Measurements from ENCODE around the gene TEAD2.
"Not testable (repeated sequence)": the region's sequence is repeated elsewhere in the genome, so short reads cannot be mapped to it uniquely, and the experiment has no call there.

The TEAD2 gene

DNA sequence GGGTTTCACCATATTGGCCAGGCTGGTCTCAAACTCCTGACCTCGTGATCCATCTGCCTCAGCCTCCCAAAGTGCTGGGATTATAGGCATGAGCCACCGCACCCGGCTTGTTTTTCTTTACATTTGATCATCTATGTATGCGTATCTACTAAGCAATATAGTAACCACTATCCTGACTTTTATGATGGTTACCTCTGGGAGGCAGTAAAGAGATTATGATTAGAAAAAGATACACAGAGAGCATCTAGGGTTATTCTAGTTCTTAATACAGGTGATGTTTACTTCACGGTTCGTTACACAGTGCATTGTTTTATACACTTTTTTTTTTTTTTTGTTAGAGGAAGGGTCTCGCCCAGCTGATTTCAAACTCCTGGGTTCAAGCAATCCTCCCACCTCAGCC lies 55.5 kb downstream of the TEAD2 start:
- DNase-seq; in situ Hi-C loops (cut with MboI; ENCODE audit: low pct_unique_long_range_greater_than_20kb, low sequenced_read_pairs): not testable (repeated sequence)

DNA sequence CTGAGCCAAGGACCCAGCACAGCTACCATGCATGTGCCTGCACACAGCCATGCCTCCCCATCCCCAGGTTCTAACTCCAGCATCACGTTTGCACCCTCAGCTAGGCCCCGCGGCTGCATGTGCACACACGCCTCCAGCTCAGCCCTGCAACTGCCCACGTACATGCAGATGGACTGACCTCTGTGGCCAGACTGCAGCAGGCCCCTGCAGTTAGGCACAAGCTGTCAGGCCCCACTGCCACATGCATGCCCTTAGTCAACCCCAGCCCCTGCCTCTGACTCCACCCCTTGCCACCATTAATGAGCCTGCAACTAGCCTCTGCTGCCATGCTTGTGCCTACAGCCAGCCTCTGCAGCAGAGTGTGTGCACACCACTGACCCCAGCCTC lies 60.4 kb downstream of the TEAD2 start:
- DNase-seq = no peak
- in situ Hi-C loops (cut with MboI; ENCODE audit: low pct_unique_long_range_greater_than_20kb, low sequenced_read_pairs) = no loop called here

DNA sequence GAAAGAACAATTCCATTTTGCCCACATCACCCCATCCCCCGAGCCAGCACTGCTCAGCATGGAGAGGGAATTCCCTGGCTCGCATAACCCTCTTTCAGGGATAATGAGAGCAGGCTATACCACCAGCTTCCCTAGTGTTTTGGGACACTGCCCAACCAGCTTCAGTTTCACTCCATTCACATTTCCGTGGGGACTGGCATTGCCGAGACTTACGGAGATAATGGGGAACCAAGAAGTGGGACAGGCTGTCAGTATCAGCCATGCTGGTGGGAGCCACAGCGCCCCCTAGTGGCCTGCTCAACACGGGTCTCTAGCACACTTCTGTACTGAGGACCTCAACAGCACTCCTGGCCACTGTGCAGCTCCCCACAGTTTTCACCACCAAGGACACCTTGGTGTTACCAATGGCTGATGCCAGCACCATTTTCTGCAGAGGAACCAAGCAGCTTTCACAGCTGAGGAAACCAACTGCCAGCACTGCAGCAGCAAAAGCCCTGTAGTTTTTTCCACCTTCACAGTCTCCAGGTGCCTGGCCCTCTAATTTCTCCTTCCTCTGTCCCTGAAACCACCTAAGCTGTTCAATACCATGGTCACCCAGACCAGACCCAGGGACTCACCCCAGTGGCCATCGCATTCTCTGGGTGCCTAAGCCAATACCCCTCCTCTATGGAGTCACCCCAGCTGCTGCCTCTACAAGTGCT lies 60.9 kb downstream of the TEAD2 start:
- in situ Hi-C loops (cut with MboI; ENCODE audit: low pct_unique_long_range_greater_than_20kb, low sequenced_read_pairs) = no loop called here
- DNase-seq = peak; percentile 73

DNA sequence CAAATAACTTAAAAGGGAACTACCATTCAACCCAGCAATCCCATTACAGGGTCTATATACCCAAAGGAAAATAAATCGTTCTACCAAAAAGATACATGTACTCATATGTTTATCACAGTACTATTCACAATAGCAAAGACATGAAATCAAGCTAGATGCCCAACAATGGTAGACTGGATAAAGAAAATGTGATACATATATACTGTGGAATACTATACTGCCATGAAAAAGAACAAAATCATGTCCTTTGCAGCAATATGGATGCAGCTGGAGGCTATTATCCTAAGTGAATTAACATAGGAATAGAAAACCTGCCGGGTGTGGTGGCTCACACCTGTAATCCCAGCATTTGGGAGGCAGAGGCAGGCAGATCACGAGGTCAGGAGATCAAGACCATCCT lies 63.6 kb downstream of the TEAD2 start:
- DNase-seq; in situ Hi-C loops (cut with MboI; ENCODE audit: low pct_unique_long_range_greater_than_20kb, low sequenced_read_pairs): not testable (repeated sequence)

DNA sequence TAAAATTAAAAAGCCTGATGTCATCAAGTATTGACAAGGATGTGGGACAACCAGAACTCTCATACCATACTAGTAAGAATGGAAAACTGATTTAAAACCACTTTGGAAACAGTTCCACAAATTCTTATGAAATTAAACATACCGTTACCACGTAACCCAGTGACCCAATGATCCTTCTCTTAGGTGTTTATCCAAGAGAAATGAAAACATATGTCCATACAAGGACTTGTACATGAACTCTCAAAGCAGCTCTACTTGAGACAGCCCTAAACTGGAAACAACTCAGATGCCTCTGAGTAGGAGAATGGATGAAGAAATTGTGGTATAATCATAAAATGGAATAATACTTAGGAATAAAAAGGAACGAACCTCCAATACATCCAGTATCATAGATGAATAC lies 64.8 kb downstream of the TEAD2 start:
- in situ Hi-C loops (cut with MboI; ENCODE audit: low pct_unique_long_range_greater_than_20kb, low sequenced_read_pairs) = no loop called here

DNA sequence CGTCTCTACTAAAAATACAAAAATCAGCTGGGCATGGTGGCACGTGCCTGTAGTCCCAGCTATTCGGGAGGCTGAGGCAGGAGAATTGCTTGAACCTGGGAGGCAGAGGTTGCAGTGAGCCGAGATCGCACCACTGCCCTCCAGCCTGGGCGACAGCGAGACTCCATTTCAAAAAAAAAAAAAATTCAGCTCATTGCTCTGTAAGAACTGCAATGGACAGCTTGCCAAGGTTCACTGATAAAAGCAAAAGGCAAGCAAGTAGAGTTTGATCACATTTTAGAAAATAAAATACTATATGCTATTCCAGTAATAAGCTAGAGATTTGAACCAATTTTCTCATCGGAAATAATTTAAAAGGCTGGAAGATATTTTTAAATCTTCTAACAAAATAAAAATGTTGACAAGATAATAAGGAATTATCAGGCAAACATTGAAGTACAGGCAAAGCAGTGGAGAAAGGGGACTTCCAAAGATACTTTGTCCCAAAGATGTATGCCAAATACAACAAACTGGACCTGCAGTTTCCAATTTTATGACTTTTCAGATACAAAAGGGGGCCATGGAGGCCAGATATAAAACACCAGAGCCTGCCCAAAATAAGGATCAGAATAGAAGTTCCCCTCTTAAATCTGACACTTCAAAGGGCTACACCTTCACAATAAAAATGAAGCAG lies 66.9 kb downstream of the TEAD2 start:
- DNase-seq = no peak
- in situ Hi-C loops (cut with MboI; ENCODE audit: low pct_unique_long_range_greater_than_20kb, low sequenced_read_pairs) = no loop called here

More for the DNA sequence above, 64.8 kb downstream of the TEAD2 start:
- no peak for DNase-seq

DNA sequence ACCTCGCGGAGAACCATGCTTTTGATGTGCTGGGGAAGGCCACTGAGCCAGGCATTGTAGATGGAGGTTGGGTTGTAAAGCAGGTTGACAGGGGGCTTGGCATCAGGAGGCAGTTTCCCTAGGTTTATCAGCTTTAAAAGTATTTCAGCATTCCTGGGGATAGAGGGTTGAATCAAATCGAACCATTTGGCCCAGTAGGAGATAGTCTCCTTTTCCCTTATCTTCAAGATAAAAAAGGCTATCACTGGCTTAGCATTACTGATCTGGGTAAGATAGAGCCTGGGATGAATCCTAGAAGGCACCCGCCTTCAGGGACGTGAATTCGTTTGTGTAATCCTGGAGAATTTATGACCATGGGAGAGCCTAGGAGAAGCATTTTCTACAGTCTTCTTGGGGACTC lies 67.8 kb downstream of the TEAD2 start:
- no peak for DNase-seq
- in situ Hi-C loops (cut with MboI; ENCODE audit: low pct_unique_long_range_greater_than_20kb, low sequenced_read_pairs) = no loop called here
